ENCODE results near the gene SUPV3L1. TPM values are rescaled to one million over a fixed set of nuclear protein-coding genes. Genes with fewer than 3 reads are reported as not detected.

Gene SUPV3L1
- total RNA-seq, 2 experiments from 2014 or later, result 35.5 to 36.8 TPM

GRCh38 chr10:69208761-69209160, 28.7 kb downstream of the SUPV3L1 start:
- CTCF ChIA-PET, result interaction anchor here (1.6 kb wide), 1 partner anchor 8 kb away, joined by 3 read pairs; no protein-coding TSS in a partner anchor
- no peaks in the 10 kb centered on the region for H3K9me3 Mint-ChIP-seq (ENCODE audit: insufficient read depth)
- DNase-seq (no peak), ATAC-seq (no peak)
- H3K27me3 Mint-ChIP-seq (ENCODE audit: low read depth), result no peaks in the 10 kb centered on the region
- peaks cover 37% of the 10 kb centered on the region for H3K4me1 Mint-ChIP-seq (ENCODE audit: low read depth)
- POLR2A ChIA-PET, result no interaction called here
- H3K4me3 Mint-ChIP-seq, result no peak overlapping the region
- H3K36me3 Mint-ChIP-seq (ENCODE audit: low read depth), result peaks cover 49% of the 10 kb centered on the region
- H3K27ac Mint-ChIP-seq, result no peak overlapping the region

GRCh38 chr10:69209787-69210484, 29.9 kb downstream of the SUPV3L1 start:
- CTCF ChIA-PET, result interaction anchor here (1.1 kb wide), 1 partner anchor 10 kb away, joined by 4 read pairs; the partner anchor contains the start of gene HKDC1
- Mint-ChIP-seq H3K4me3 (no peak overlapping the region), H3K27me3 (ENCODE audit: low read depth) (no peaks in the 10 kb centered on the region), H3K27ac (no peak overlapping the region), H3K4me1 (ENCODE audit: low read depth) (peaks cover 40% of the 10 kb centered on the region), H3K36me3 (ENCODE audit: low read depth) (peaks cover 46% of the 10 kb centered on the region), H3K9me3 (ENCODE audit: insufficient read depth) (no peaks in the 10 kb centered on the region)
- no peak for DNase-seq
- POLR2A ChIA-PET, result no interaction called here
- ATAC-seq, result no peak

- H3K9me3 Mint-ChIP-seq (ENCODE audit: insufficient read depth), result no peaks in the 10 kb centered on the region
- peaks cover 37% of the 10 kb centered on the region for H3K36me3 Mint-ChIP-seq (ENCODE audit: low read depth)
- ATAC-seq (no peak), DNase-seq (no peak)
- no peak overlapping the region for H3K4me3 Mint-ChIP-seq
- no peak overlapping the region for H3K27ac Mint-ChIP-seq
- peaks cover 43% of the 10 kb centered on the region for H3K4me1 Mint-ChIP-seq (ENCODE audit: low read depth)
- ChIA-PET POLR2A (no interaction called here), CTCF (no interaction called here)
- H3K27me3 Mint-ChIP-seq (ENCODE audit: low read depth), result no peaks in the 10 kb centered on the region
These were observed 31.1 kb downstream of the SUPV3L1 start for GRCh38 chr10:69211104-69211503.

- ATAC-seq, result no peak
- Mint-ChIP-seq H3K4me1 (ENCODE audit: low read depth) (peaks cover 43% of the 10 kb centered on the region), H3K4me3 (no peak overlapping the region), H3K27me3 (ENCODE audit: low read depth) (no peaks in the 10 kb centered on the region), H3K9me3 (ENCODE audit: insufficient read depth) (no peaks in the 10 kb centered on the region), H3K27ac (no peak overlapping the region), H3K36me3 (ENCODE audit: low read depth) (peaks cover 33% of the 10 kb centered on the region)
- ChIA-PET POLR2A (no interaction called here), CTCF (interaction anchor here (0.7 kb wide), 1 partner anchor 181 kb away, joined by 4 read pairs; no protein-coding TSS in a partner anchor)
- no peak for DNase-seq
These were observed 31.5 kb downstream of the SUPV3L1 start for GRCh38 chr10:69211524-69211923.

- CTCF ChIA-PET, result interaction anchor here (0.7 to 6.0 kb wide), 3 partner anchors 10 to 122 kb away, joined by 3 to 37 read pairs (median 9); no protein-coding TSS in a partner anchor
- H3K27ac Mint-ChIP-seq, result peak overlapping the region; percentile 60
- ATAC-seq (no peak), DNase-seq (no peak)
- H3K36me3 Mint-ChIP-seq (ENCODE audit: low read depth), result peaks cover 12% of the 10 kb centered on the region
- no peaks in the 10 kb centered on the region for H3K9me3 Mint-ChIP-seq (ENCODE audit: insufficient read depth)
- POLR2A ChIA-PET, result interaction anchor here (1.9 kb wide), 1 partner anchor 9 kb away, joined by 7 read pairs; no protein-coding TSS in a partner anchor
- peaks cover 35% of the 10 kb centered on the region for H3K4me1 Mint-ChIP-seq (ENCODE audit: low read depth)
- no peaks in the 10 kb centered on the region for H3K27me3 Mint-ChIP-seq (ENCODE audit: low read depth)
- no peak overlapping the region for H3K4me3 Mint-ChIP-seq
These were observed 33.7 kb downstream of the SUPV3L1 start for GRCh38 chr10:69213591-69214311.

GRCh38 chr10:69214666-69215131, 34.7 kb downstream of the SUPV3L1 start:
- ChIA-PET POLR2A (interaction anchor here (0.6 to 2.2 kb wide), 4 partner anchors 8 to 51 kb away, joined by 3 to 7 read pairs (median 5); no protein-coding TSS in a partner anchor), CTCF (interaction anchor here (1.0 to 6.0 kb wide), 5 partner anchors 11 to 259 kb away, joined by 3 to 37 read pairs (median 9); partner anchors contain the start of gene DDX21)
- Mint-ChIP-seq H3K9me3 (ENCODE audit: insufficient read depth) (no peaks in the 10 kb centered on the region), H3K4me3 (no peak overlapping the region), H3K4me1 (ENCODE audit: low read depth) (peaks cover 35% of the 10 kb centered on the region), H3K27me3 (ENCODE audit: low read depth) (no peaks in the 10 kb centered on the region), H3K27ac (peak overlapping the region; percentile 82), H3K36me3 (ENCODE audit: low read depth) (peaks cover 3% of the 10 kb centered on the region)
- ATAC-seq, result no peak
- no peak for DNase-seq

- Mint-ChIP-seq H3K4me3 (peak overlapping the region; percentile 57), H3K27me3 (ENCODE audit: low read depth) (no peaks in the 10 kb centered on the region), H3K9me3 (ENCODE audit: insufficient read depth) (no peaks in the 10 kb centered on the region), H3K4me1 (ENCODE audit: low read depth) (peaks cover 37% of the 10 kb centered on the region), H3K36me3 (ENCODE audit: low read depth) (no peaks in the 10 kb centered on the region), H3K27ac (peak overlapping the region; percentile 82)
- POLR2A ChIA-PET, result interaction anchor here (0.6 to 2.2 kb wide), 4 partner anchors 9 to 52 kb away, joined by 3 to 7 read pairs (median 5); no protein-coding TSS in a partner anchor
- CTCF ChIA-PET, result interaction anchor here (0.6 to 6.0 kb wide), 4 partner anchors 11 to 192 kb away, joined by 3 to 37 read pairs (median 6); no protein-coding TSS in a partner anchor
- DNase-seq (peak; percentile 40), ATAC-seq (peak; percentile 70)
These were observed 35.6 kb downstream of the SUPV3L1 start for GRCh38 chr10:69215405-69216171.

- H3K9me3 Mint-ChIP-seq (ENCODE audit: insufficient read depth), result no peaks in the 10 kb centered on the region
- ChIA-PET POLR2A (interaction anchor here (0.8 to 2.2 kb wide), 2 partner anchors 10 to 12 kb away, joined by 3 to 7 read pairs; no protein-coding TSS in a partner anchor), CTCF (interaction anchor here (0.6 to 6.0 kb wide), 4 partner anchors 8 to 66 kb away, joined by 3 to 37 read pairs (median 6); no protein-coding TSS in a partner anchor)
- H3K4me1 Mint-ChIP-seq (ENCODE audit: low read depth), result peaks cover 40% of the 10 kb centered on the region
- H3K36me3 Mint-ChIP-seq (ENCODE audit: low read depth), result no peaks in the 10 kb centered on the region
- no peaks in the 10 kb centered on the region for H3K27me3 Mint-ChIP-seq (ENCODE audit: low read depth)
- H3K27ac Mint-ChIP-seq, result peak overlapping the region; percentile 12
- no peak overlapping the region for H3K4me3 Mint-ChIP-seq
- DNase-seq (no peak), ATAC-seq (no peak)
These were observed 36.6 kb downstream of the SUPV3L1 start for GRCh38 chr10:69216577-69217118.

- Mint-ChIP-seq H3K27ac (peak overlapping the region; percentile 12), H3K4me3 (no peak overlapping the region), H3K27me3 (ENCODE audit: low read depth) (no peaks in the 10 kb centered on the region), H3K9me3 (ENCODE audit: insufficient read depth) (no peaks in the 10 kb centered on the region), H3K36me3 (ENCODE audit: low read depth) (no peaks in the 10 kb centered on the region), H3K4me1 (ENCODE audit: low read depth) (peaks cover 45% of the 10 kb centered on the region)
- ATAC-seq (no peak), DNase-seq (no peak)
- CTCF ChIA-PET, result interaction anchor here (0.9 to 6.0 kb wide), 2 partner anchors 9 to 13 kb away, joined by 3 to 37 read pairs; no protein-coding TSS in a partner anchor
- POLR2A ChIA-PET, result interaction anchor here (0.8 kb wide), 1 partner anchor 12 kb away, joined by 3 read pairs; no protein-coding TSS in a partner anchor
These were observed 37.2 kb downstream of the SUPV3L1 start for GRCh38 chr10:69217119-69217754.

GRCh38 chr10:69218831-69219230, 38.8 kb downstream of the SUPV3L1 start:
- POLR2A ChIA-PET, result no interaction called here
- CTCF ChIA-PET, result interaction anchor here (6.0 kb wide), 1 partner anchor 15 kb away, joined by 37 read pairs; no protein-coding TSS in a partner anchor

More at GRCh38 chr10:69218831-69219230, 38.8 kb downstream of the SUPV3L1 start:
- no peaks in the 10 kb centered on the region for H3K9me3 Mint-ChIP-seq (ENCODE audit: insufficient read depth)
- peaks cover 52% of the 10 kb centered on the region for H3K4me1 Mint-ChIP-seq (ENCODE audit: low read depth)
- H3K36me3 Mint-ChIP-seq (ENCODE audit: low read depth), result no peaks in the 10 kb centered on the region
- ATAC-seq (no peak), DNase-seq (no peak)
- no peak overlapping the region for H3K4me3 Mint-ChIP-seq
- no peaks in the 10 kb centered on the region for H3K27me3 Mint-ChIP-seq (ENCODE audit: low read depth)
- no peak overlapping the region for H3K27ac Mint-ChIP-seq
